Ascending aorta (tissue), 2 donors: Measurements from ENCODE around the gene THRB. TPM values are rescaled to one million over a fixed set of nuclear protein-coding genes. Genes with fewer than 3 reads are reported as not detected.
A peak's percentile ranks its signal among the peaks of the same experiment; 100 is the strongest.
"Not testable (repeated sequence)": the region's sequence is repeated elsewhere in the genome, so short reads cannot be mapped to it uniquely, and the experiment has no call there.

Experiments
- DNase-seq, 2 donors: peaks; one replicate each; pipeline ENCODE4 v3.0.0-alpha.2; 2019; ENCODE audit warnings: low spot score in 2 of 2
- H3K27ac ChIP-seq, 2 donors: fragments of 200-600 bp; sonication (generic); one replicate each; pipeline ENCODE4 v1.5.1; 2016 to 2017; ENCODE audit warnings: mild to moderate bottlenecking in 1 of 2
- H3K27me3 ChIP-seq: fragments of 200-600 bp; sonication (generic); one replicate; pipeline ENCODE4 v1.5.1; 2017
- H3K36me3 ChIP-seq, 2 donors: fragments of 200-600 bp; sonication (generic); one replicate each; pipeline ENCODE4 v1.5.1; 2016
- H3K4me1 ChIP-seq, 2 donors: fragments of 200-600 bp; sonication (generic); one replicate each; pipeline ENCODE4 v1.5.1; 2016 to 2017; ENCODE audit warnings: mild to moderate bottlenecking in 1 of 2
- H3K4me3 ChIP-seq, 2 donors: fragments of 200-600 bp; sonication (generic); one replicate each; pipeline ENCODE4 v1.5.1; 2016 to 2017; ENCODE audit warnings: mild to moderate bottlenecking in 1 of 2
- H3K9me3 ChIP-seq, 2 donors: fragments of 200-600 bp; sonication (generic); one replicate each; pipeline ENCODE4 v1.5.1; 2016
- CTCF ChIP-seq, 3 experiments: fragments of 200-600 bp in 2 of 3; fragments of 450-650 bp in 1 of 3; sonication (generic) in 2 of 3; IDR thresholded peaks; one replicate each; pipeline ENCODE4 v1.5.1; 2016 to 2019; ENCODE audit warnings: antibody characterized with exemption in 3 of 3, mild to moderate bottlenecking in 1 of 3, moderate library complexity in 1 of 3
- intact Hi-C: fragments of 100-400 bp; cut with DNase I; formaldehyde crosslinking; loops from one replicate; pipeline ENCODE4 v1.15.1; 2023
- total RNA-seq: library from RNA; depleted of rRNA; stranded (reverse); fragments of >200 nt; gene quantifications from one replicate; pipeline ENCODE4 v1.1.0, GENCODE V29; 2016

THRB gene
- total RNA-seq, 1 donor from 2014 or later: 24.7 TPM

- peaks cover 5 to 23% of the 10 kb centered on the region in 2 donors for H3K4me1 ChIP-seq
- no peaks in the 10 kb centered on the region for H3K9me3 ChIP-seq
- H3K4me3 ChIP-seq: no peak overlapping the region
- intact Hi-C loops: loop anchor here (5.0 kb wide), 1 partner anchor 75 kb away; the partner anchor contains the start of gene THRB
- H3K36me3 ChIP-seq: no peaks in the 10 kb centered on the region
- DNase-seq: no peak
- H3K27me3 ChIP-seq: no peaks in the 10 kb centered on the region
- H3K27ac ChIP-seq: peak overlapping the region in 1 of 2 donors; percentile 18
- TF ChIP-seq CTCF (IDR thresholded peaks at IDR 0.05): no peak
Observed at GRCh38 chr3:24417730-24418129, 76.9 kb downstream of the THRB start.

- Histone ChIP-seq H3K27ac (no peak overlapping the region), H3K4me1 (peaks cover 5 to 23% of the 10 kb centered on the region in 2 donors), H3K9me3 (no peaks in the 10 kb centered on the region), H3K27me3 (no peaks in the 10 kb centered on the region), H3K4me3 (no peak overlapping the region), H3K36me3 (no peaks in the 10 kb centered on the region)
- TF ChIP-seq CTCF (IDR thresholded peaks at IDR 0.05): no peak
- no peak for DNase-seq
- intact Hi-C loops: loop anchor here (5.0 kb wide), 1 partner anchor 76 kb away; the partner anchor contains the start of gene THRB
Observed at GRCh38 chr3:24416224-24416623, 78.4 kb downstream of the THRB start.

- no peak for DNase-seq
- Histone ChIP-seq H3K27me3 (no peaks in the 10 kb centered on the region), H3K9me3 (no peaks in the 10 kb centered on the region), H3K36me3 (no peaks in the 10 kb centered on the region), H3K4me3 (no peak overlapping the region), H3K4me1 (peaks cover 5 to 23% of the 10 kb centered on the region in 2 donors), H3K27ac (no peak overlapping the region)
- TF ChIP-seq CTCF (IDR thresholded peaks at IDR 0.05): no peak
- intact Hi-C loops: loop anchor here (5.0 kb wide), 1 partner anchor 76 kb away; the partner anchor contains the start of gene THRB
Observed at GRCh38 chr3:24415824-24416223, 78.8 kb downstream of the THRB start.

- intact Hi-C loops, DNase-seq, H3K4me3 ChIP-seq, H3K27me3 ChIP-seq, H3K36me3 ChIP-seq, H3K9me3 ChIP-seq, H3K27ac ChIP-seq: not testable (repeated sequence)
- peaks cover 0 to 17% of the 10 kb centered on the region in 2 donors for H3K4me1 ChIP-seq
Observed at GRCh38 chr3:24413662-24414061, 81.0 kb downstream of the THRB start.

GRCh38 chr3:24410860-24411259 lies 83.8 kb downstream of the THRB start:
- Histone ChIP-seq H3K27me3 (no peaks in the 10 kb centered on the region), H3K36me3 (no peaks in the 10 kb centered on the region), H3K27ac (no peak overlapping the region), H3K4me3 (no peak overlapping the region), H3K4me1 (peaks cover 0 to 10% of the 10 kb centered on the region in 2 donors), H3K9me3 (no peaks in the 10 kb centered on the region)
- intact Hi-C loops: no loop called here
- no peak for TF ChIP-seq CTCF (IDR thresholded peaks at IDR 0.05)
- DNase-seq: no peak

GRCh38 chr3:24407980-24408680 lies 86.5 kb downstream of the THRB start:
- H3K9me3 ChIP-seq: no peaks in the 10 kb centered on the region
- intact Hi-C loops: no loop called here
- no peaks in the 10 kb centered on the region for H3K36me3 ChIP-seq
- no peak overlapping the region for H3K4me3 ChIP-seq
- H3K4me1 ChIP-seq: no peaks in the 10 kb centered on the region
- no peaks in the 10 kb centered on the region for H3K27me3 ChIP-seq
- DNase-seq: no peak
- H3K27ac ChIP-seq: no peak overlapping the region
- TF ChIP-seq CTCF (IDR thresholded peaks at IDR 0.05): no peak
